Measurements from ENCODE around the gene CBX4. TPM values are rescaled to one million over a fixed set of nuclear protein-coding genes. Genes with fewer than 3 reads are reported as not detected.
A peak's percentile ranks its signal among the peaks of the same experiment; 100 is the strongest.

Gene CBX4
- total RNA-seq (11.0 and 13.4 TPM in 2 replicates), polyA plus RNA-seq (5.4 and 5.6 TPM in 2 replicates), polyA minus RNA-seq (ENCODE audit: low replicate concordance) (1.3 and 1.6 TPM in 2 replicates)
- polyA plus RNA-seq (2012), result 8.8 TPM in 2 replicates

DNA sequence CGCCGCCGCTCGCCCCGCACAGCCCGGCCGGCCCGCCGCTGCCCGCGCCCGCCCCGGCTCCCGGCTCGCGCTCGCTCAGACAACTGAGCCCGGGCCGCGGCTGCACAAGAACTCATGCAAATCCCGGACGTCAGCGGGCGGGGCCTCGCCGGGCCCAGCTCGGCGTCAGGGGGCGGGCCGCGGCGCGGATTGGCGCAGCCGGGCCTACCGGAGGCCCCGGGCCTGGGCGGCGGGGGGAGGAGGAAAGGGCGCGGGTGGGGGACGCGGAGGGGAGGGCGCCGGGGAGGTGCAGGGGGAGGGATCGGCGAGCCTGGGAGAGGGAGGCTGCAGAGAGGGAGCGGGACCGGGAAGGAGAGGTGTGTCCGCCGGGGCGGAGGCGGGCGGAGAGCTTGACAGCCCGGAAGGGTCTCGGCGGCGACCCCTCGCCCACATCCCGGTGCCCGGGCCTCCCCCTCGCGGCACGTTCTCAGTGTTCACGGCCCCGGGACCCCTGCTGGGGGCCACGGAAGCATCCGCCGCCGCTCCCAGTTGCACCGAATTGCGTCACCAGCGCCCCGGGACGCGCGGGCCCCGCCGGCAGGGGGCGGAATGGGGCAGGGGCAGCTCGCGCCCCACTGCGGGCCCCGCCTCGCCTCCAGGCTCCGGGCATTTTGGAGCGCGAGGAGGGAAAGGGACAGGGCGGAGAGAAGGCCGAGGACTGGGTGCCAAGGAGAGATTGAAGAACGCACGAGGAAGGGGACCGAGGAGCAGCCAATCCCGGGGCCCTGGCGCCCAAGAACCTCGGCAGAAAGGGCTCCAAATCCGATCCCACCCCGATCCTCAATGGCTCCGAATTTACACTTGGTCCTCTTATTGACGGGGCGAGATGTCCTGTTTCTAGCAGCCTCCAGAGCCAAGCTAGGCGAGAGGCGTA, at the start of gene CBX4:
CBX4 (minus strand) TSS at position 85 of the 913 bp plus-strand sequence. CDS start 189 bp downstream, outside the sequence.
- TF ChIP-seq, protein P1, sequence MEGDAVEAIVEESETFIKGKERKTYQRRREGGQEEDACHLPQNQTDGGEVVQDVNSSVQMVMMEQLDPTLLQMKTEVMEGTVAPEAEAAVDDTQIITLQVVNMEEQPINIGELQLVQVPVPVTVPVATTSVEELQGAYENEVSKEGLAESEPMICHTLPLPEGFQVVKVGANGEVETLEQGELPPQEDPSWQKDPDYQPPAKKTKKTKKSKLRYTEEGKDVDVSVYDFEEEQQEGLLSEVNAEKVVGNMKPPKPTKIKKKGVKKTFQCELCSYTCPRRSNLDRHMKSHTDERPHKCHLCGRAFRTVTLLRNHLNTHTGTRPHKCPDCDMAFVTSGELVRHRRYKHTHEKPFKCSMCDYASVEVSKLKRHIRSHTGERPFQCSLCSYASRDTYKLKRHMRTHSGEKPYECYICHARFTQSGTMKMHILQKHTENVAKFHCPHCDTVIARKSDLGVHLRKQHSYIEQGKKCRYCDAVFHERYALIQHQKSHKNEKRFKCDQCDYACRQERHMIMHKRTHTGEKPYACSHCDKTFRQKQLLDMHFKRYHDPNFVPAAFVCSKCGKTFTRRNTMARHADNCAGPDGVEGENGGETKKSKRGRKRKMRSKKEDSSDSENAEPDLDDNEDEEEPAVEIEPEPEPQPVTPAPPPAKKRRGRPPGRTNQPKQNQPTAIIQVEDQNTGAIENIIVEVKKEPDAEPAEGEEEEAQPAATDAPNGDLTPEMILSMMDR (conservative IDR thresholded peaks at IDR 0.05 in 1 of 2, IDR thresholded peaks at IDR 0.05 in 1 of 2; ENCODE audit: low read depth in 1 of 2, low read length in 2 of 2), result peak; percentile 15 to 55
- peak; percentile 75 for TF ChIP-seq EZH2 (IDR thresholded peaks at IDR 0.05; ENCODE audit: low read length, missing control alignments)
- DNase-seq (ENCODE audit: low read depth in 2 of 2), result peak; percentile 90
- peaks cover 17% of the 10 kb centered on the region for H3K4me1 ChIP-seq (ENCODE audit: control insufficient read depth, extremely low read depth, insufficient read depth, low read length)

DNA sequence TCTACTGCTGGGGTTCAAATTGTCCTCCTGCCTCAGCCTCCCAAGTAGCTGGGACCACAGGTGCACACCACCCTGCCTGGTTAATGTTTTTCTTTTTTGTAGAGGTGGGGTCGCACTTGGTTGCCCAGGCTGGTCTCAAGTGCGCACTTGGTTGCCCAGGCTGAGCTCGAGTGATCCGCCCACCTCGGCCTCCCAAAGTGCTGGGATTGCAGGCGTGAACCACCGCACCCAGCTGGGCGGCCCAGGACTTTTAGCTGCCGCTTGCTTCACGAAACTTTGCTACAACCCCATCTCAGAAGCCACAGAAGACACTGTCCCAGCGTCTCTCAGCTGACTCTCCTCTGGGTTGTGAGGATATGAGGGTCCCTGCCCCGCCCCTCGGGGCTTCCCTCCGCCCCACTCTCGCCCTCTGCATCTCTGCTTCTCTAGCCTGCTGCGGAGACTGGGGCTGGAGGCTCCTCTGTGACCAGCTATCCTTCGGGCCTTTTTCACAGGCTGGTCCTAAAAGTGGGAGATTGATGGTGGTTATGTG, 48.8 kb upstream of the CBX4 start:
- Histone ChIP-seq H3K79me2 (ENCODE audit: control insufficient read depth, insufficient read depth, low read length) (no peaks in the 10 kb centered on the region), H3K4me1 (ENCODE audit: control insufficient read depth, extremely low read depth, insufficient read depth, low read length) (no peaks in the 10 kb centered on the region), H3K27me3 (ENCODE audit: control insufficient read depth, insufficient read depth, low read length) (peaks cover 6% of the 10 kb centered on the region), H2AFZ (ENCODE audit: low read length) (no peak overlapping the region), H4K20me1 (ENCODE audit: control insufficient read depth, extremely low read depth, insufficient read depth, low read length) (no peaks in the 10 kb centered on the region), H3K9ac (ENCODE audit: insufficient read depth, low read length) (no peak overlapping the region), H3K4me3 (replicated peaks in 1 of 4; ENCODE audit: control extremely low read depth in 1 of 4, insufficient read depth in 1 of 4, low read depth in 3 of 4, low read length in 4 of 4) (no peak overlapping the region), H3K9me3 (ENCODE audit: control insufficient read depth, insufficient read depth, low read depth, low read length) (no peaks in the 10 kb centered on the region), H3K27ac (ENCODE audit: insufficient read depth, low read length) (no peak overlapping the region), H3K36me3 (ENCODE audit: control insufficient read depth, insufficient read depth, low read length) (no peaks in the 10 kb centered on the region), H3K4me2 (ENCODE audit: extremely low read depth, insufficient read depth, low read length) (no peak overlapping the region)
- no peak for TF ChIP-seq EZH2 (IDR thresholded peaks at IDR 0.05; ENCODE audit: low read length, missing control alignments)
- TF ChIP-seq, protein P1 (conservative IDR thresholded peaks at IDR 0.05 in 1 of 2, IDR thresholded peaks at IDR 0.05 in 1 of 2; ENCODE audit: low read depth in 1 of 2, low read length in 2 of 2), result no peak
- no peak for DNase-seq (ENCODE audit: low read depth in 2 of 2)

More for the DNA sequence above, at the start of gene CBX4:
- Histone ChIP-seq H3K9me3 (ENCODE audit: control insufficient read depth, insufficient read depth, low read depth, low read length) (no peaks in the 10 kb centered on the region), H3K4me2 (ENCODE audit: extremely low read depth, insufficient read depth, low read length) (peak within 1 kb of the TSS; percentile 99), H3K79me2 (ENCODE audit: control insufficient read depth, insufficient read depth, low read length) (peaks cover 13% of the 10 kb centered on the region), H3K4me3 (replicated peaks in 1 of 4; ENCODE audit: control extremely low read depth in 1 of 4, insufficient read depth in 1 of 4, low read depth in 3 of 4, low read length in 4 of 4) (peak within 1 kb of the TSS; percentile 74 to 91 (median 80)), H3K27me3 (ENCODE audit: control insufficient read depth, insufficient read depth, low read length) (peaks cover 34% of the 10 kb centered on the region), H3K36me3 (ENCODE audit: control insufficient read depth, insufficient read depth, low read length) (peaks cover 9% of the 10 kb centered on the region), H3K9ac (ENCODE audit: insufficient read depth, low read length) (peak within 1 kb of the TSS; percentile 58), H3K27ac (ENCODE audit: insufficient read depth, low read length) (peak within 1 kb of the TSS; percentile 67), H4K20me1 (ENCODE audit: control insufficient read depth, extremely low read depth, insufficient read depth, low read length) (no peaks in the 10 kb centered on the region), H2AFZ (ENCODE audit: low read length) (peak within 1 kb of the TSS; percentile 62)

DNA sequence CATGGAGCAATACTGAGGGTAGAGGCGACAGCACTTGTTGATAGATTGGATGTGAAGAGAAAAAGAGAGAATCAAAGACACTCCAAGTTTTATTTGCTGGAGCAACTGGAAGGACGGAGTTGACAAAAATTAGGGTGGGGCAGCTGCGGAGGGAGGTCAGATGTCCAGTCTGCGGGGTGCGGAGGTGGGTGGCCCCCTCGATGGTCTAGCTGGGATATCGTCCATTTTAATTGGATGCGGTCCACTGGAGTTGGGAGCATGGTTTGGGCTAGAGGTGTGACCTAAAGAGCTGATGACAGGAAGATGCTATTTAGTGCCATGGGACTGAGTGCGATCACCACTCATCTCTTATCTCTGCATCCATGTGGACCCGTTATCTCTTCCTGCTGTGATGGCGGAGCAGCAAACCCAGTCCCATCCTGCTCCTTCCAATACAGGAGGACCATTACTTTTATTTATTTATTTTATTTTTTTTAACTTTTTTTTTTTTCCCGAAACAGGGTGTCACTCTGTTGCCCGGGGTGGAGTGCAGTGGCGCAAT, 48.3 kb upstream of the CBX4 start:
- H3K79me2 ChIP-seq (ENCODE audit: control insufficient read depth, insufficient read depth, low read length), result no peaks in the 10 kb centered on the region
- no peak overlapping the region for H3K27ac ChIP-seq (ENCODE audit: insufficient read depth, low read length)
- H3K4me2 ChIP-seq (ENCODE audit: extremely low read depth, insufficient read depth, low read length), result no peak overlapping the region
- H3K9ac ChIP-seq (ENCODE audit: insufficient read depth, low read length), result no peak overlapping the region
- peaks cover 7% of the 10 kb centered on the region for H3K27me3 ChIP-seq (ENCODE audit: control insufficient read depth, insufficient read depth, low read length)
- H3K36me3 ChIP-seq (ENCODE audit: control insufficient read depth, insufficient read depth, low read length), result no peaks in the 10 kb centered on the region
- no peaks in the 10 kb centered on the region for H3K4me1 ChIP-seq (ENCODE audit: control insufficient read depth, extremely low read depth, insufficient read depth, low read length)
- H2AFZ ChIP-seq (ENCODE audit: low read length), result no peak overlapping the region
- H3K4me3 ChIP-seq (replicated peaks in 1 of 4; ENCODE audit: control extremely low read depth in 1 of 4, insufficient read depth in 1 of 4, low read depth in 3 of 4, low read length in 4 of 4), result no peak overlapping the region
- no peak for DNase-seq (ENCODE audit: low read depth in 2 of 2)
- H4K20me1 ChIP-seq (ENCODE audit: control insufficient read depth, extremely low read depth, insufficient read depth, low read length), result no peaks in the 10 kb centered on the region
- H3K9me3 ChIP-seq (ENCODE audit: control insufficient read depth, insufficient read depth, low read depth, low read length), result no peaks in the 10 kb centered on the region
- TF ChIP-seq EZH2 (IDR thresholded peaks at IDR 0.05; ENCODE audit: low read length, missing control alignments), result no peak
- TF ChIP-seq, protein P1 (conservative IDR thresholded peaks at IDR 0.05 in 1 of 2, IDR thresholded peaks at IDR 0.05 in 1 of 2; ENCODE audit: low read depth in 1 of 2, low read length in 2 of 2), result no peak

Measured in fibroblast of lung (primary cell).